ENCODE results near the gene COQ4.

The COQ4 gene

DNA sequence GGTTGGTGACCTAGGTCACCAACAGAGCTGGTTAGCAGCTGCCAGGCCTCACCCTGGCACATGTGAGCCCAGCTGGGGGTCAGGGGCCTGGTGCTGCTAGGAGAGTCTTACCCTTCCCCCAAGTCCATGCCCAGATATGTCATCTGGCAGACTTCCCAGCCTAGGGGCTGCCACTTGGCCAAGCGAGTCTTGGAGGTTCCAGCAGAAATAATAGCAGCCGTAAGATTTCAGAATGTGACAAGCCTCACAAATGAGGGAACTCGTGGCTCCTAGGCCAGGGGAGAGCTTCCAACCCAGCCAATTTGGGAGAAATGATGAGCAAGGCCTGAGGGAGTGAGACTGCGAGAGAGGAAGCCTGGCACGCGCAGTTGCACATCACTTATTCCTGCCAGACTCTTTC, 59.6 kb downstream of the COQ4 start:
- DNase-seq, result no peak

DNA sequence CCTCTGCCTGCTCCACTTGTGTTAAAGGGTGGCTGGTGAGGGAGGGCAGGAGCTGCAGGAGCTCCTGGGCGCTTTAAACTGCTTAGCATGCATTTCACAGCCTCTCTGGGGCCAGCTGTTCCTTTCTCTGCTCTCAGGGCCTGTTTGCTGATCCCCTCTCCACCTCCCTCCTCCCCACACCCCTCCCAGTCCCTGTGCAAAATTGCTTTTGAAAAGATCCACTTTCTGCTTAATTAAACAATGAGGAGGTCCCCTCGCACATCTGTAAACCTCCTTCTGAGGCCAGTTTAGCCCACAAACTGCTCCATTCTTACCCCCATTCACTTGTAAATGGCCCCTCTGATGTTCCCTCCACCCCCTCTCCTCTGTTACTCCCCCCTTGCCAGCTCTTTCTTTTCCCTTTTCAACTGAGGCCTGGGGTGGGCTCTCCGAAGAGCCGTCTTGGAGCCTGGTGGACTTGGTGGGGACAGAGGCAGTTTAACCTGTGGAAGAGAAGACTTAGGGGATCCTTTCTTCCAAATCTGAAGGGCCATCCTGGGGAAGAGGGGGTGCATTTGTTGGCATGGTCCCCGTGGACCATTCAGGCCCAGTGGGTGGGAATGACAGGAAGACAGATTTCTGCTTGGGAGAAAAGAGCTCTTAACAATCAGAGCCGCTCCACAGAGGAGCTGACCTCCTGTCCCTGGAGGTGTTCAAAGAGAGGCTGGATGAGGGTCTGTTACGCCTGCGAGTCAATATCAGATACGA, 60.5 kb downstream of the COQ4 start:
- DNase-seq, result no peak

Data from T1000 (cell line).